Stromal cell of bone marrow (primary cell): ENCODE data around the gene CAMK4.
"Not testable (repeated sequence)": the region's sequence is repeated elsewhere in the genome, so short reads cannot be mapped to it uniquely, and the experiment has no call there.

Source experiments
- DNase-seq: peaks from one replicate; pipeline ENCODE4 v3.0.0-alpha.2; 2012; ENCODE audit warnings: low read depth

Gene CAMK4

GRCh38 chr5:111383288-111383970, 159.2 kb downstream of the CAMK4 start:
- DNase-seq, result no peak

GRCh38 chr5:111384220-111384619, 160.0 kb downstream of the CAMK4 start:
- DNase-seq, result no peak

DNA sequence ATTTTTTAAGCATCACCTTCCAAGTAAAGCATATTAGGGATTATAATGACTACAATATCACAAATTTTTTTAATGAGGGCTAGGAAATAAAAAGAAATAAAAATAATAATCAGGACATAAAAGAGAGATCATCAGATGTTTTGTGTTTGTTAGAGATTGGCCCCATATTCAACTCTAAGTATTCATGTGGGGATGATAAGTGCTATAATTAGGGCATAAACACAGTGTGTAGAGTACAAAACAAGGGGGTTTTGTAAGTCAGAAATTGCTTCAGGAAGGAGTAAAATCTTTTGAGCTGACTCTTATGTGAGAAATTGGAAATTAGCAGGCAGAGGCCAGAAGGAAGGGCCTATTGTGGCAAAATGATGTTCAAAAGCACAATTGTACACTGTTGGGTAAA, 160.9 kb downstream of the CAMK4 start:
- DNase-seq, result no peak

- no peak for DNase-seq
These were observed 162.0 kb downstream of the CAMK4 start for GRCh38 chr5:111385970-111386831.

DNA sequence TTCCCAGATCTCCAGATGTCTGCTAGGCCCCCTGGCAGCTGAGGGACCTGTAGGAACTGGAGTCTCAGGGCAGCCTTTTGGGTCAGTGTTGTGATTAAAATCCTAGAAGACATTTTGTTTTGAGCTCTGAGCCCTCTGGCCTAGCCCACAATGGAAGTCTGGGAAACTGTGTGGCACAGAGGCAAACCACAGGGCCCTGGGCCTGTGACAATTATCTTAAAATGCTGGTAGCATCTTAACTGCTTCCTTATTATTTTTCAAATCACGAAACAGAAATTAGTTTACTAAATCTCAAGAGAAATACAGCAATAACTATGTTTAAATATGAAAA, 162.6 kb downstream of the CAMK4 start:
- DNase-seq, result no peak

- no peak for DNase-seq
These were observed 163.2 kb downstream of the CAMK4 start for GRCh38 chr5:111387361-111387760.

- peak; percentile 54 for DNase-seq
These were observed 165.4 kb downstream of the CAMK4 start for GRCh38 chr5:111389390-111390082.

DNA sequence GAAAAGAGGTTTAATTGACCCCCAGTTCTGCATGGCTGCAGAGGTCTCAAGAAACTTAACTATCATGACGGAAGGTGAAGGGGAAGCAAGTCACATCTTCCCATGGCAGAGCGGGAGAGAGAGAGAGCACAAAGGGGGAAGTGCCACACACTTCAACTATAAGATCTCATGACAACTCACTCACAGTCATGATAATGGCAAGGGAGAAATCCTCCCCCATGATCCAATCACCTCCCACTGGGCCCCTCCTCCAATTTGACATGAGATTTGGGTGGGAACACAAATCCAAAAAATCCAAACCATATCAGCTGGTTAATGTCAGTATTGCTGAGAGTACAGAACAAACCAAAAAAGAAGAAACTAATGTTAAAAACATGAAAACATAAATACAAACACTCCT, 168.0 kb downstream of the CAMK4 start:
- DNase-seq, result no peak

DNA sequence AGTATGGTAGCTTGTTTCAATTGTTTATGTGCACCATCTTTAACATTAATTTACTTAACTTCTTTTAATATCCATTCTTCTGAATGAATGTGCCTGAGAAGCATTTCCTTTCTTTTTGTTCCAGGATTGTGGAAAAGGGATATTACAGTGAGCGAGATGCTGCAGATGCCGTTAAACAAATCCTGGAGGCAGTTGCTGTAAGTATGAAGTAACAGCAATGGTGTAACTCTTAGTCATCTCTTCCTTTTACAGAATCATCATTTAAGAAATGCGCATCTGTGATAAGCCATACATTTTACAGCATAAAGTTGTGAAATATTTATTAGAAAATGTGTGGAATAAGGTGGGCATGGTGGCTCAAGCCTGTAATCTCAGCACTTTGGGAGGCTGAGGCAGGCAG, 170.4 kb downstream of the CAMK4 start:
- DNase-seq, result peak; percentile 20

GRCh38 chr5:111398013-111398412, 173.8 kb downstream of the CAMK4 start:
- no peak for DNase-seq

DNA sequence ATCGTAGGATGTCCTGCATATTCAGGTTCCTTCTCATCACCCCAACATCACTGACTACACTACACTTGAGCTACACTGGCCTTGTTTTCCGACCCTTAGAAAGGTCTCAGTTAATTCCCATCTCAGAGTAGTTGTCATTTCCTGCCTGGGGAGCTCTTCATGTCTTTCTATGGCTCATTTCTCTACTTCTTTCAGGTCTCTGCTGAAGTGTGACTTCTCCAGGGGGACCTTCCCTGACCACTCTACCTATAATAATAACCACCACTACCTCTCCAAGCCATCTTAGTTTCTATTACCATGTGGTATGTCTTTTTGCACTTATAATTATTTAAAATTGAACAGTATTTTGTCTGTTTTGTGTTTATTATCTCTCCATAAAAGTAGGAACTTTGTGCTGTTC, 174.9 kb downstream of the CAMK4 start:
- no peak for DNase-seq

GRCh38 chr5:111401906-111402305, 177.7 kb downstream of the CAMK4 start:
- no peak for DNase-seq

DNA sequence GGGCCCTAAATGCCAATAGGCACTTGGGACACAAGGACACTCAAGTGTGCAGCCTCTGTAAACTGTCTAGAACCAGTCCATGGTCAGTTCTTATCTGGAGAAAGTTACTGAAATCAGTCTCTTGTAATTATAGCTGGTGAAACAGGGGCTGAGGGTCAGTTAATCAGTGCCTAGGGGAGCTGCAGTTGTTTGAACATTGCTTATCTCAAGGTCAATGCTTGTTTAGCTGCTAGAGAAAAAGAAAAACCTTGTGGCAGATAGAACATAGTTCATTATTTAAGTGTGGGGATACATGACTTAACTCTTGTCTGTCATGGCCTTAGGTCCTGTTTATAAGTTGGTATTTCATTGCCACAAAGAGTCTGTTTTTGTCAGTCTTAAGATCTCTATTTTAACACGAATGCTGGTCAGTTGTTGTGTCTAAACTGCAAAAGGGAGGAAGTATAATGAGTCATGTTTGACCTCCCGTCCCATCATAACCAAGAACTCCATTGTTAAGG, 180.1 kb downstream of the CAMK4 start:
- DNase-seq, result no peak

DNA sequence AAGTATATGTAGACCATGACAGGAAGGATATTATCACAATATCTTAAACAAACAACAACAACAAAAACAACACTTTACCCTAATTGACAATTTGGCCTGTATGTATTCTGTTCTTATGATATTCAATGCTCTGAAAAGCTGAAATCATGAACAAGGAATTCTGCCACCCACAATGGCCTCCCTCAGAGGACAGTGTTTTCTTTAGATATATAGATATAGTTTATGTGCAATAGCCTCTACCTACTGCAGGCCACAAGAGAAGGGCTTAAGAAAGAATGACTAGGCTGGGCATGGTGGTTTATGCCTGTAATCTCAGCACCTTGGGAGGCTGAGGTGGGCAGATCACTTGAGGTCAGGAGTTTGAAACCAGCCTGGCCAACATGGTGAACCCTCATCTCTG, 183.4 kb downstream of the CAMK4 start:
- no peak for DNase-seq

DNA sequence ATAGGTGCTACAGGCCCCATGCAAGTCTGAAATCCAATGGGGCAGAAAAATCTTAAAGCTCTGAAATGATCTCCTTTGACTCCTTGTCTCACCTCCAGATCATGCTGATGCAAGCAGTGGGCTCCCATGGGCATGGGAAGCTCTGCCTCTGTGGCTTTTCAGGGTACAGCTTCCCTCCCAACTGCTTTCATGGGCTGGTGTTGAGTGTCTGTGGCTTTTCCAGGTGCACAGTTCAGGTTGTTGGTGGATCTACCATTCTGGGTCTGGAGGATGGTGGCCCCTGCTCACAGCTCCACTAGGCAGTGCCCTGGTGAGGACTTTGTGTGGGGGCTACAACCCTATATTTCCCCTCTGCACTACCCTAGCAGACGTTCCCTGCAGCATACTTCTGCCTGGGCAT, 184.6 kb downstream of the CAMK4 start:
- no peak for DNase-seq

DNA sequence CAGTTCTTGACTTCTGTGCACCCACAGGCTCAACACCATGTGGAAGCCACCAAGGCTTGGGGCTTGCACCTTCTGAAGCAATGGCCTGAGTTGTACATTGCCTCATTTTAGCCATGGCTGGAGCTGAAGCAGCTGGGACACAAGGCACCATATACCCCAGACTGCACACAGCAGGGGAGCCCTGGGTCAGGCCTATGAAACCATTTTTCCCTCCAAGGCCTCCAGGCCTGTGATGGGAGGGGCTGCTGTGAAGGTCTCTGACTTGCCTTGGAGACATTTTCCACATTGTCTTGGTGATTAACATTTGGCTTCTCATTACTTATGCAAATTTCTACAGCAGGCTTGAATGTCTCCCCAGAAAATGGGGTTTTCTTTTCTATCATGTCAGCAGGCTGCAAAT, 185.1 kb downstream of the CAMK4 start:
- DNase-seq, result not testable (repeated sequence)

GRCh38 chr5:111410067-111410466, 185.9 kb downstream of the CAMK4 start:
- DNase-seq, result not testable (repeated sequence)

- DNase-seq, result no peak
These were observed 187.1 kb downstream of the CAMK4 start for GRCh38 chr5:111411301-111411700.

GRCh38 chr5:111412593-111412992, 188.4 kb downstream of the CAMK4 start:
- no peak for DNase-seq

DNA sequence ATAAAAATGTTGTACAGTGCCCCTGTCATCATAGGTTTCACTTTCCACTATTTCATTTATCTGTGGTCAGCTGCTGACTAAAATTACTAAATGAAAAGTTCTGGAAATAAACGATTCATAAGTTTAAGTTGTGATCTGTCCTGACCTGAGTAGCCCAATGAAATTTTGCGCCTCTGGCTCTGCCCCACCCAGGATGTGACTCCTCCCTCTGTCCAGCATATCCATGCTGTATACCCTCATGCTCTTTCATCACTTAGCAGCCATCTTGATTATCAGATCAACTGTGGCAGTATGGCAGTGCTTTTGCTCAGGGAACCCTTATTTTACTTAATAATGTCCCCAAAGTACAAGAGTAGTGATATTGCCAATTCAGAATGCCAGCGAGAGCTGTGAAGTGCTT, 190.9 kb downstream of the CAMK4 start:
- no peak for DNase-seq

DNA sequence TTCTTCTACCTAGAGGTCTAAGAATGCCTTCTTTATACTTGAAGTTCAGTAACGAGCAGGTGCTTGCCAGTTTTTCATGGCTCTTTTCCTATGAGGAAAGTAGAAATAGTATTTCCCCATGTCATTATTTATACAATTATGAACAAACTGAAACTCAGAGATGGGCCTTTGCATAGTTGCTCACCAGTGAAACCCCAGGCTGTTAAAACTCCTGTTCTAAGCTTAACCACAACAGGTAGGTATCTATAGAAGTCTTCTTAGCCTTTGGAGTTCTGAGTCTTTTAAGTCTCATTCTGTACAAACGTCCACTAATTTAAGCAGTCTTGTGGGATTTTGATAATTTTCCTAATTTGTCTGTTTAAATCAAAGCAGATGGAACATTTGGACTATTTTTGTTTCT, 198.1 kb downstream of the CAMK4 start:
- DNase-seq, result no peak

- no peak for DNase-seq
These were observed 198.8 kb downstream of the CAMK4 start for GRCh38 chr5:111422747-111423720.
